ENCODE results near the gene TFCP2L1. TPM values are rescaled to one million over a fixed set of nuclear protein-coding genes. Genes with fewer than 3 reads are reported as not detected.

Gene TFCP2L1
- total and polyA plus RNA-seq, 2 donors (not counting 3 experiments of a cell fraction or from before 2014, with no cell fraction given), result not detected

DNA sequence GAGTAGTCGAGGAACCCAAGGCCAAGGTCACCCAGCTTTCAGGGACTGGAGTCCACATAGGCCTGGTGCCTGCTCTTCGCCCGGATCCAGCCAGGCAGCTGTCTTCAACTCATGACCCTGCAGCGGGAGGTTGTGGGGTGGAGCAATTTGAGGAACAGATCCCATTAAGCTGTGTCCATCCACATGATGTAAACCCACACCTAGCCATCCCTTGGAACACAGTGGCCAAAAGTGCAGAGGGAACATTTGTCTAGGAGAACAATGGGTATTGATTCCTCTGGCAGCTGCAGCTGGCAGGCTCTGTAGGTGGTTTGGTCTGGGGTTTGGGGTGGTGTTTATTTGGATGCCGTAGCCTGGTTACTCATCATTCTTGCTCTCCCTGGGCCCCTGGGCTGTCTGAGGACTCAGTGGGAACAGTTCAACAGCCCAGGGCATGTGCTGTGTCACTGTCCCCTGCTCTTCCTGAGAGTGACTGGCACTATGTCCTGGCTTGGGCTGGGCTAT, 99.4 kb downstream of the TFCP2L1 start:
- Histone ChIP-seq H3K27ac (ENCODE audit: insufficient read depth, low read depth, low read length) (no peak overlapping the region), H3K9me3 (replicated peaks; ENCODE audit: control insufficient read depth, insufficient read depth, low read length) (no peaks in the 10 kb centered on the region), H3K36me3 (ENCODE audit: control insufficient read depth in 2 of 2, extremely low read depth in 1 of 2, insufficient read depth in 2 of 2, low read length in 2 of 2) (no peaks in the 10 kb centered on the region), H3K9me1 (replicated peaks; ENCODE audit: control insufficient read depth, extremely low read depth, insufficient read depth, low read length) (no peaks in the 10 kb centered on the region), H3K4me2 (ENCODE audit: insufficient read depth, low read length) (no peak overlapping the region), H3K4me1 (ENCODE audit: control insufficient read depth, extremely low read depth, insufficient read depth, low read length) (no peaks in the 10 kb centered on the region), H3K79me2 (ENCODE audit: control insufficient read depth, insufficient read depth, low read length) (no peaks in the 10 kb centered on the region), H2AFZ (ENCODE audit: low read depth, low read length) (no peak overlapping the region), H4K20me1 (replicated peaks; ENCODE audit: control insufficient read depth, extremely low read depth, insufficient read depth, low read length) (no peaks in the 10 kb centered on the region), H3K27me3 (ENCODE audit: control insufficient read depth in 2 of 2, insufficient read depth in 2 of 2, low read length in 2 of 2) (no peaks in the 10 kb centered on the region), H3K9ac (replicated peaks; ENCODE audit: extremely low read depth, insufficient read depth, low read length) (no peak overlapping the region), H3K4me3 (replicated peaks in 1 of 3; ENCODE audit: insufficient read depth in 1 of 3, low read depth in 1 of 3, low read length in 3 of 3) (no peak overlapping the region)
- no TSS peak for BruUV-seq (replicated peaks)
- intact Hi-C loops (cut with micrococcal nuclease) (no loop called here), dilution Hi-C loops (cut with MboI; ENCODE audit: extremely low pct_ligation_motif_present, low sequenced_read_pairs) (no loop called here)
- ChIA-PET POLR2A (no interaction called here), CTCF (interaction anchor here (1.6 kb wide), 1 partner anchor 33 kb away, joined by 3 read pairs; no protein-coding TSS in a partner anchor)
- DNase-seq (ENCODE audit: low read depth, low spot score) (no peak), FAIRE-seq (no peak)
- TF ChIP-seq POLR2A (IDR thresholded peaks at IDR 0.05; ENCODE audit: low read depth, low read length), result no peak
- TF ChIP-seq, protein P1, sequence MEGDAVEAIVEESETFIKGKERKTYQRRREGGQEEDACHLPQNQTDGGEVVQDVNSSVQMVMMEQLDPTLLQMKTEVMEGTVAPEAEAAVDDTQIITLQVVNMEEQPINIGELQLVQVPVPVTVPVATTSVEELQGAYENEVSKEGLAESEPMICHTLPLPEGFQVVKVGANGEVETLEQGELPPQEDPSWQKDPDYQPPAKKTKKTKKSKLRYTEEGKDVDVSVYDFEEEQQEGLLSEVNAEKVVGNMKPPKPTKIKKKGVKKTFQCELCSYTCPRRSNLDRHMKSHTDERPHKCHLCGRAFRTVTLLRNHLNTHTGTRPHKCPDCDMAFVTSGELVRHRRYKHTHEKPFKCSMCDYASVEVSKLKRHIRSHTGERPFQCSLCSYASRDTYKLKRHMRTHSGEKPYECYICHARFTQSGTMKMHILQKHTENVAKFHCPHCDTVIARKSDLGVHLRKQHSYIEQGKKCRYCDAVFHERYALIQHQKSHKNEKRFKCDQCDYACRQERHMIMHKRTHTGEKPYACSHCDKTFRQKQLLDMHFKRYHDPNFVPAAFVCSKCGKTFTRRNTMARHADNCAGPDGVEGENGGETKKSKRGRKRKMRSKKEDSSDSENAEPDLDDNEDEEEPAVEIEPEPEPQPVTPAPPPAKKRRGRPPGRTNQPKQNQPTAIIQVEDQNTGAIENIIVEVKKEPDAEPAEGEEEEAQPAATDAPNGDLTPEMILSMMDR (IDR thresholded peaks at IDR 0.05; ENCODE audit: extremely low read depth in 1 of 2, insufficient read depth in 1 of 2, low read depth in 1 of 2, low read length in 2 of 2), result no peak
- TF ChIP-seq, protein P2, sequence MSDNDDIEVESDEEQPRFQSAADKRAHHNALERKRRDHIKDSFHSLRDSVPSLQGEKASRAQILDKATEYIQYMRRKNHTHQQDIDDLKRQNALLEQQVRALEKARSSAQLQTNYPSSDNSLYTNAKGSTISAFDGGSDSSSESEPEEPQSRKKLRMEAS (IDR thresholded peaks at IDR 0.05; ENCODE audit: insufficient read depth, insufficient read length), result no peak

DNA sequence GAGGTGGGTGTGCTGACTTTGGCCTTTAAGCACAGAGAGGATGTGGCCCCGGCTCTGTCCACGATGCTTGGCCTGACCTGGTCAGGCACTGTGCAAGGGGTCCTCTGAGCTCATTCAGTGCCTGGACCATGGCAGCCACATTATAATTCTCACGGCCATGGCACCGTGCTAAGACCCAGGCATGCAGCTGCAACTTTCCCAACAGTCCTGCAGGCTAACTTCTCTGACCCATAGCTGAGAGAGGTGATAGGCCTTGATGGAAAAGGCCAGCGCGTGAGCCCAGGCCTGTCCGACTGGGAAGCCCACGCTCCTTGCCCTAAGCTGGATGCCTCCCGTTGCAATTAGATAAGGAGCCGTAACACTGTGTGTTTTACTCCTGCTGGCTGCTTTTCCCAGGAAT, 99.9 kb downstream of the TFCP2L1 start:
- H3K9ac ChIP-seq (replicated peaks; ENCODE audit: extremely low read depth, insufficient read depth, low read length), result no peak overlapping the region
- FAIRE-seq, result no peak
- H3K4me2 ChIP-seq (ENCODE audit: insufficient read depth, low read length), result no peak overlapping the region
- H3K4me3 ChIP-seq (replicated peaks in 1 of 3; ENCODE audit: insufficient read depth in 1 of 3, low read depth in 1 of 3, low read length in 3 of 3), result no peak overlapping the region
- H3K36me3 ChIP-seq (ENCODE audit: control insufficient read depth in 2 of 2, extremely low read depth in 1 of 2, insufficient read depth in 2 of 2, low read length in 2 of 2), result no peaks in the 10 kb centered on the region
- CTCF ChIA-PET, result interaction anchor here (1.6 kb wide), 1 partner anchor 34 kb away, joined by 3 read pairs; no protein-coding TSS in a partner anchor
- no peaks in the 10 kb centered on the region for H4K20me1 ChIP-seq (replicated peaks; ENCODE audit: control insufficient read depth, extremely low read depth, insufficient read depth, low read length)
- no peak overlapping the region for H2AFZ ChIP-seq (ENCODE audit: low read depth, low read length)
- no peak for TF ChIP-seq POLR2A (IDR thresholded peaks at IDR 0.05; ENCODE audit: low read depth, low read length)
- no peak for TF ChIP-seq JUN (IDR thresholded peaks at IDR 0.05; ENCODE audit: borderline replicate concordance, insufficient read depth, insufficient read length, low read depth)
- TF ChIP-seq GATA2 (IDR thresholded peaks at IDR 0.05; ENCODE audit: insufficient read depth, insufficient read length, low read depth, low read length), result no peak
- TF ChIP-seq, protein P1 (IDR thresholded peaks at IDR 0.05; ENCODE audit: extremely low read depth in 1 of 2, insufficient read depth in 1 of 2, low read depth in 1 of 2, low read length in 2 of 2), result no peak
- TF ChIP-seq MYC (IDR thresholded peaks at IDR 0.05; ENCODE audit: low read depth, low read length), result no peak
- TF ChIP-seq POLR2AphosphoS5 (IDR thresholded peaks at IDR 0.05; ENCODE audit: insufficient read depth, low read depth, low read length), result no peak
- TF ChIP-seq, protein P2 (IDR thresholded peaks at IDR 0.05; ENCODE audit: insufficient read depth, insufficient read length), result no peak
- TF ChIP-seq FOS (IDR thresholded peaks at IDR 0.05; ENCODE audit: borderline replicate concordance, insufficient read depth, low read length), result no peak
- no peak for TF ChIP-seq EZH2 (IDR thresholded peaks at IDR 0.05; ENCODE audit: borderline replicate concordance, low read depth, low read length, severe bottlenecking)
- POLR2A ChIA-PET, result no interaction called here
- H3K9me3 ChIP-seq (replicated peaks; ENCODE audit: control insufficient read depth, insufficient read depth, low read length), result no peaks in the 10 kb centered on the region
- dilution Hi-C loops (cut with MboI; ENCODE audit: extremely low pct_ligation_motif_present, low sequenced_read_pairs), result no loop called here
- no peaks in the 10 kb centered on the region for H3K4me1 ChIP-seq (ENCODE audit: control insufficient read depth, extremely low read depth, insufficient read depth, low read length)
- H3K27me3 ChIP-seq (ENCODE audit: control insufficient read depth in 2 of 2, insufficient read depth in 2 of 2, low read length in 2 of 2), result no peaks in the 10 kb centered on the region
- no peak overlapping the region for H3K27ac ChIP-seq (ENCODE audit: insufficient read depth, low read depth, low read length)
- no peaks in the 10 kb centered on the region for H3K79me2 ChIP-seq (ENCODE audit: control insufficient read depth, insufficient read depth, low read length)
- no peak for DNase-seq (ENCODE audit: low read depth, low spot score)
- H3K9me1 ChIP-seq (replicated peaks; ENCODE audit: control insufficient read depth, extremely low read depth, insufficient read depth, low read length), result no peaks in the 10 kb centered on the region
- no TSS peak for BruUV-seq (replicated peaks)
- intact Hi-C loops (cut with micrococcal nuclease), result no loop called here

Measured in endothelial cell of umbilical vein (primary cell).